Measurements from ENCODE around the gene PRELID3B. TPM values are rescaled to one million over a fixed set of nuclear protein-coding genes. Genes with fewer than 3 reads are reported as not detected.

The PRELID3B gene
- total RNA-seq, 1 experiment from 2014 or later = 83.4 TPM

- no peak for DNase-seq (ENCODE audit: low spot score)
- no peak overlapping the region for H3K27ac ChIP-seq (ENCODE audit: low read depth, low read length, poor library complexity, severe bottlenecking)
- H3K9me3 ChIP-seq (ENCODE audit: low read depth, low read length, poor library complexity, severe bottlenecking) = no peaks in the 10 kb centered on the region
- TF ChIP-seq EZH2 (IDR thresholded peaks at IDR 0.05; ENCODE audit: borderline replicate concordance, low read depth, low read length, poor library complexity, severe bottlenecking) = no peak
- no peak for TF ChIP-seq CTCF (conservative IDR thresholded peaks at IDR 0.05; ENCODE audit: low read depth, low read length)
- CTCF ChIA-PET = no interaction called here
- no peak overlapping the region for H3K4me3 ChIP-seq (ENCODE audit: low read depth, low read length, poor library complexity, severe bottlenecking)
- no TSS peak for BruUV-seq (replicated peaks)
- no peaks in the 10 kb centered on the region for H3K36me3 ChIP-seq (ENCODE audit: insufficient read depth, low read length, poor library complexity, severe bottlenecking)
- no peaks in the 10 kb centered on the region for H3K27me3 ChIP-seq (replicated peaks; ENCODE audit: insufficient read depth, low read depth, low read length, poor library complexity)
- intact Hi-C loops (cut with micrococcal nuclease; ENCODE audit: unreplicated experiment) = no loop called here
- peaks cover 8% of the 10 kb centered on the region for H3K4me1 ChIP-seq (ENCODE audit: insufficient read depth, low read length, poor library complexity, severe bottlenecking)
- POLR2A ChIA-PET (ENCODE audit: low non-redundant PET) = no interaction called here
Measured at GRCh38 chr20:59002874-59003399, 39.6 kb downstream of the PRELID3B start.

- no peak for DNase-seq (ENCODE audit: low spot score)
- BruUV-seq (replicated peaks) = no TSS peak
- Histone ChIP-seq H3K27me3 (replicated peaks; ENCODE audit: insufficient read depth, low read depth, low read length, poor library complexity) (no peaks in the 10 kb centered on the region), H3K36me3 (ENCODE audit: insufficient read depth, low read length, poor library complexity, severe bottlenecking) (no peaks in the 10 kb centered on the region), H3K27ac (ENCODE audit: low read depth, low read length, poor library complexity, severe bottlenecking) (no peak overlapping the region), H3K4me1 (ENCODE audit: insufficient read depth, low read length, poor library complexity, severe bottlenecking) (peaks cover 8% of the 10 kb centered on the region), H3K4me3 (ENCODE audit: low read depth, low read length, poor library complexity, severe bottlenecking) (no peak overlapping the region), H3K9me3 (ENCODE audit: low read depth, low read length, poor library complexity, severe bottlenecking) (no peaks in the 10 kb centered on the region)
- POLR2A ChIA-PET (ENCODE audit: low non-redundant PET) = no interaction called here
- CTCF ChIA-PET = no interaction called here
- intact Hi-C loops (cut with micrococcal nuclease; ENCODE audit: unreplicated experiment) = no loop called here
- no peak for TF ChIP-seq EZH2 (IDR thresholded peaks at IDR 0.05; ENCODE audit: borderline replicate concordance, low read depth, low read length, poor library complexity, severe bottlenecking)
- TF ChIP-seq CTCF (conservative IDR thresholded peaks at IDR 0.05; ENCODE audit: low read depth, low read length) = no peak
Measured at GRCh38 chr20:59002388-59002787, 40.2 kb downstream of the PRELID3B start.

GRCh38 chr20:59001449-59002171 lies 41.0 kb downstream of the PRELID3B start:
- BruUV-seq (replicated peaks) = no TSS peak
- DNase-seq (ENCODE audit: low spot score) = no peak
- Histone ChIP-seq H3K4me3 (ENCODE audit: low read depth, low read length, poor library complexity, severe bottlenecking) (no peak overlapping the region), H3K27me3 (replicated peaks; ENCODE audit: insufficient read depth, low read depth, low read length, poor library complexity) (no peaks in the 10 kb centered on the region), H3K27ac (ENCODE audit: low read depth, low read length, poor library complexity, severe bottlenecking) (no peak overlapping the region), H3K4me1 (ENCODE audit: insufficient read depth, low read length, poor library complexity, severe bottlenecking) (peaks cover 8% of the 10 kb centered on the region), H3K36me3 (ENCODE audit: insufficient read depth, low read length, poor library complexity, severe bottlenecking) (no peaks in the 10 kb centered on the region), H3K9me3 (ENCODE audit: low read depth, low read length, poor library complexity, severe bottlenecking) (no peaks in the 10 kb centered on the region)
- ChIA-PET CTCF (no interaction called here), POLR2A (ENCODE audit: low non-redundant PET) (no interaction called here)
- TF ChIP-seq CTCF (conservative IDR thresholded peaks at IDR 0.05; ENCODE audit: low read depth, low read length) (no peak), EZH2 (IDR thresholded peaks at IDR 0.05; ENCODE audit: borderline replicate concordance, low read depth, low read length, poor library complexity, severe bottlenecking) (no peak)
- intact Hi-C loops (cut with micrococcal nuclease; ENCODE audit: unreplicated experiment) = no loop called here
